K562 treated with DMSO at 1 percent for 48 hours (cell line): Measurements from ENCODE around the gene MOB2. TPM values are rescaled to one million over a fixed set of nuclear protein-coding genes. Genes with fewer than 3 reads are reported as not detected.

Source experiments
- total RNA-seq: library from RNA; unstranded; fragments of 300-600 nt; gene quantifications from 2 replicates; pipeline ENCODE4 v1.2.3, GENCODE V29; 2022; ENCODE audit warnings: low replicate concordance; ENCODE audit errors: extremely low read depth

The MOB2 gene
- total RNA-seq, result not detected in 2 replicates

GRCh38 chr11:1486054-1486825 is at the start of gene MOB2:
TSS of gene MOB2 (minus strand) at chr11:1486779. CDS start at chr11:1486556, 223 bp downstream.

Other genes with a start within 250 kb of the MOB2 start
- gene TOLLIP, start 177.1 kb downstream of the MOB2 start, total RNA-seq, result not detected in 2 replicates
- gene BRSK2, start 96.8 kb downstream of the MOB2 start, total RNA-seq, result not detected in 2 replicates
- gene DUSP8, start 85.5 kb upstream of the MOB2 start, total RNA-seq, result not detected in 2 replicates
- not detected in 2 replicates for gene KRTAP5-1, start 98.5 kb upstream of the MOB2 start, total RNA-seq
- not detected in 2 replicates for gene KRTAP5-2, start 111.5 kb upstream of the MOB2 start, total RNA-seq
- not detected in 2 replicates for gene KRTAP5-3, start 121.7 kb upstream of the MOB2 start, total RNA-seq
- gene KRTAP5-4, start 135.4 kb upstream of the MOB2 start, total RNA-seq, result not detected in 2 replicates
- gene KRTAP5-5, start 143.0 kb upstream of the MOB2 start, total RNA-seq, result not detected in 2 replicates
- not detected in 2 replicates for gene KRTAP5-6, start 210.4 kb upstream of the MOB2 start, total RNA-seq